Esophagus squamous epithelium (tissue), 5 donors: ENCODE measurements around the gene KIF13A. TPM values are rescaled to one million over a fixed set of nuclear protein-coding genes. Genes with fewer than 3 reads are reported as not detected.

ENCODE experiments used
- DNase-seq: peaks from one replicate; lab custom pipeline; 2025; lab: John Stamatoyannopoulos, UW
- H3K27ac ChIP-seq, 4 donors: fragments of 200-600 bp; sonication (generic); one replicate each; pipeline ENCODE4 v1.5.1; 2016 to 2019; ENCODE audit warnings: mild to moderate bottlenecking in 1 of 4
- H3K27me3 ChIP-seq, 4 donors: fragments of 200-600 bp; sonication (generic); 1 replicate in 3 of 4; 2 replicates in 1 of 4; pipeline versions ENCODE4 v1.5.1 to v1.6.0; 2017 to 2021; ENCODE audit warnings: antibody characterized with exemption in 1 of 4
- H3K36me3 ChIP-seq, 3 donors: fragments of 200-600 bp; sonication (generic); one replicate each; pipeline ENCODE4 v1.5.1; 2016 to 2019
- H3K4me1 ChIP-seq, 3 donors: fragments of 200-600 bp; sonication (generic); one replicate each; pipeline ENCODE4 v1.5.1; 2017 to 2019
- H3K4me3 ChIP-seq, 4 donors: fragments of 200-600 bp; sonication (generic); 1 replicate in 3 of 4; 2 replicates in 1 of 4; pipeline ENCODE4 v1.5.1; 2016 to 2019; ENCODE audit warnings: mild to moderate bottlenecking in 2 of 4, moderate library complexity in 1 of 4
- H3K9me3 ChIP-seq, 3 donors: fragments of 200-600 bp; sonication (generic); one replicate each; pipeline ENCODE4 v1.5.1; 2016 to 2019
- POLR2A ChIP-seq, 4 donors: fragments of 450-650 bp; IDR thresholded peaks; one replicate each; pipeline ENCODE4 v1.6.1; 2017; ENCODE audit warnings: antibody characterized with exemption in 4 of 4, mild to moderate bottlenecking in 4 of 4, moderate library complexity in 3 of 4
- WGBS, 2 donors: methylation state at CpG; one replicate each; pipeline ENCODE4 v1.1.5; 2018; 5-methylcytosine and 5-hydroxymethylcytosine counted together
- intact Hi-C: fragments of 100-400 bp; cut with DNase I; formaldehyde crosslinking; loops from one replicate; pipeline ENCODE4 v1.15.0; 2022
- total RNA-seq, 4 donors: library from RNA; depleted of rRNA; stranded (reverse); fragments of >200 nt; gene quantifications; one replicate each; pipeline ENCODE4 v1.1.0, GENCODE V29; 2016
- TF ChIP-seq, protein P1 (sequence below), 6 experiments: fragments of 450-650 bp in 4 of 6; fragments of 200-600 bp in 2 of 6; sonication (generic) in 2 of 6; IDR thresholded peaks; one replicate each; pipeline ENCODE4 v1.5.1; 2016 to 2019; ENCODE audit warnings: antibody characterized with exemption in 6 of 6, mild to moderate bottlenecking in 4 of 6, moderate library complexity in 4 of 6
- donor health status: DM: yes; HTN: yes; CAD: no.

Gene KIF13A
- total RNA-seq, 4 donors from 2014 or later: 18.7 to 34.5 (median 25.0) TPM

DNA sequence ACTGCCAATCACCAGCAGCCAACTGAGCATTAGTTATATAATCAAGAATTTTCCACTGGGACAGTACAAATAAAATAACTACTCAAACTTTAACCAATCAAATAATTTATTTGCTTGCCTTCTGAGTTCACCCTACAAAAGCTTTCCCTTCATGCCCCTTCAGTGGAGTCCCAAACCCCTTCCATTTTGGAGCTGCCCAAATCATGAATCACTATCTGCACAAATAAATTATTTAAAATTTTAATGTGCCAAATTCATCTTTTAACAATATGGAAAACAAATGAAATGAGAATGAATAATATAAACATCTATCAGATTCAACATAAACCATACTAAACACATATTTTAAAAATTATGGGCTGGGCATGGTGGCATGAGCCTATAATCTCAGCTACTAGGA, 85.9 kb downstream of the KIF13A start:
- Histone ChIP-seq H3K4me1 (peaks cover 3 to 46% (median 13%) of the 10 kb centered on the region in 3 donors), H3K9me3 (no peaks in the 10 kb centered on the region), H3K36me3 (peaks cover 0 to 15% (median 0%) of the 10 kb centered on the region in 3 donors), H3K4me3 (no peak overlapping the region), H3K27ac (no peak overlapping the region), H3K27me3 (no peaks in the 10 kb centered on the region)
- TF ChIP-seq, protein P1, sequence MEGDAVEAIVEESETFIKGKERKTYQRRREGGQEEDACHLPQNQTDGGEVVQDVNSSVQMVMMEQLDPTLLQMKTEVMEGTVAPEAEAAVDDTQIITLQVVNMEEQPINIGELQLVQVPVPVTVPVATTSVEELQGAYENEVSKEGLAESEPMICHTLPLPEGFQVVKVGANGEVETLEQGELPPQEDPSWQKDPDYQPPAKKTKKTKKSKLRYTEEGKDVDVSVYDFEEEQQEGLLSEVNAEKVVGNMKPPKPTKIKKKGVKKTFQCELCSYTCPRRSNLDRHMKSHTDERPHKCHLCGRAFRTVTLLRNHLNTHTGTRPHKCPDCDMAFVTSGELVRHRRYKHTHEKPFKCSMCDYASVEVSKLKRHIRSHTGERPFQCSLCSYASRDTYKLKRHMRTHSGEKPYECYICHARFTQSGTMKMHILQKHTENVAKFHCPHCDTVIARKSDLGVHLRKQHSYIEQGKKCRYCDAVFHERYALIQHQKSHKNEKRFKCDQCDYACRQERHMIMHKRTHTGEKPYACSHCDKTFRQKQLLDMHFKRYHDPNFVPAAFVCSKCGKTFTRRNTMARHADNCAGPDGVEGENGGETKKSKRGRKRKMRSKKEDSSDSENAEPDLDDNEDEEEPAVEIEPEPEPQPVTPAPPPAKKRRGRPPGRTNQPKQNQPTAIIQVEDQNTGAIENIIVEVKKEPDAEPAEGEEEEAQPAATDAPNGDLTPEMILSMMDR (IDR thresholded peaks at IDR 0.05): no peak
- TF ChIP-seq POLR2A (IDR thresholded peaks at IDR 0.05): no peak
- no peak for DNase-seq
- intact Hi-C loops: no loop called here

DNA sequence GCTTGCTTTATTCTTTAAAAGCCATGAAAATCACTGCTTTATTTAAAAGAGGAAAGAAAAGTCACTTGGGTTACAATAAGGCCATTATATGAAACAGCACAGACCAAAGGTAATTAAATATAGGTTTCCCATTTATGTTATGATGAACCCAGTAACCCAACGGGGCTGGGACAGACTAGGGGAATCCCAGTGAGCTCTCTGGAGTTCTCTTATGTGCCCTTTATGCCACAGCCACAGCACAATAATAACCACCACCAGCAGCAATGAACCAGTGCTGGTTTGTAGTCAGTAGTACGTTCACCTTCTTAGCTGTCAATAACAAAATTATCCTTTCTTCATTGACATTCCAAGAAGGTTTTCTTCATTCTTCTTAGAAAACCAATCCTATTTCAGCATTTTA, 87.4 kb downstream of the KIF13A start:
- intact Hi-C loops: no loop called here
- WGBS, 2 donors: 59 to 60% methylated on average over 2 of the region's 2 CpGs
- no peak for TF ChIP-seq POLR2A (IDR thresholded peaks at IDR 0.05)
- TF ChIP-seq, protein P1 (IDR thresholded peaks at IDR 0.05): no peak
- H3K36me3 ChIP-seq: peaks cover 0 to 29% (median 0%) of the 10 kb centered on the region in 3 donors
- H3K4me3 ChIP-seq: no peak overlapping the region
- no peak for DNase-seq
- peaks cover 0 to 11% (median 10%) of the 10 kb centered on the region in 3 donors for H3K9me3 ChIP-seq
- no peaks in the 10 kb centered on the region for H3K27me3 ChIP-seq
- H3K4me1 ChIP-seq: peaks cover 0 to 31% (median 0%) of the 10 kb centered on the region in 3 donors
- H3K27ac ChIP-seq: no peak overlapping the region

DNA sequence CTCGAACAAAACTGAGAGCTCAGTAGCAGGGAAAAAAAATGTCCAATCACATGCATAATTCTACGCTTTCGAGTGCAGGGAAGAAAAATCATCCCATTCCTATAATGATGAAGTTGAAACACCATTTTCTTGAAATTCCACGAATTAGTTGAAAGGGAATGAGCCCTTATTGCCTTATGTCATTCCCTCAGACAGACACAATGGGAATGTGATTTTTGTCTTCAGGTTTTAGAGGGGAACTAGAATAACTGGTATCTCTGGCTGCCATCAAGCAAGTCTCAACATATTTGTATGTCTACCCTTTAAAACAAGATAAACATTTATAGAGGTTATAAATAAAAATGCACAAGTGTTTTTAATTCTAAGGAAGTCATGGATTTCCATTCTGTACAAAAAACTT, 87.9 kb downstream of the KIF13A start:
- 77 to 80% methylated on average over 4 of the region's 4 CpGs for WGBS, 2 donors
- intact Hi-C loops: no loop called here
- TF ChIP-seq, protein P1 (IDR thresholded peaks at IDR 0.05): no peak
- no peak for TF ChIP-seq POLR2A (IDR thresholded peaks at IDR 0.05)
- DNase-seq: no peak
- no peaks in the 10 kb centered on the region for H3K27me3 ChIP-seq
- H3K27ac ChIP-seq: no peak overlapping the region
- peaks cover 0 to 35% (median 0%) of the 10 kb centered on the region in 3 donors for H3K36me3 ChIP-seq
- H3K9me3 ChIP-seq: peaks cover 0 to 17% (median 15%) of the 10 kb centered on the region in 3 donors
- H3K4me3 ChIP-seq: no peak overlapping the region
- peaks cover 0 to 26% (median 0%) of the 10 kb centered on the region in 3 donors for H3K4me1 ChIP-seq

DNA sequence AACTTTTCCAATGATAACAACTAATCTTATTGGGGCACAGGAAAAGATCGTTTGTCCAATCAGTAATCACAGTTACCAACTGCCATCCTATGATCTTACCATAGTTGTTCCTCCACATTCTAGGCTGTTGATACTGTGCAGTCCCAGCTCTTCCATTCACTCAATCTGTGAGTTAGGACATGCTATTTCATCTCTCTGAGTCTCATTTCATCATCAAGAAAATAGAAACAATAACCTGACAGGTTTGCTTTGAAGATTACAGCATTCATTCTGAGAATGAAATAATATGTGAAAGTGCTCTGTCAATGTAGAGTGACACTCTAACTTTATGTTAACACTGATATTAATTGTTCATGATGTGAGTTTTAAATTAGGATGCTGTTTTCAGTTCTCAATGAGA, 89.8 kb downstream of the KIF13A start:
- Histone ChIP-seq H3K4me1 (peaks cover 0 to 18% (median 0%) of the 10 kb centered on the region in 3 donors), H3K27ac (no peak overlapping the region), H3K27me3 (no peaks in the 10 kb centered on the region), H3K36me3 (peaks cover 0 to 53% (median 0%) of the 10 kb centered on the region in 3 donors), H3K9me3 (peaks cover 0 to 23% (median 22%) of the 10 kb centered on the region in 3 donors), H3K4me3 (no peak overlapping the region)
- 75 to 86% methylated on average over 1 of the region's 1 CpG for WGBS, 2 donors
- DNase-seq: no peak
- TF ChIP-seq POLR2A (IDR thresholded peaks at IDR 0.05): no peak
- TF ChIP-seq, protein P1 (IDR thresholded peaks at IDR 0.05): no peak
- intact Hi-C loops: no loop called here

DNA sequence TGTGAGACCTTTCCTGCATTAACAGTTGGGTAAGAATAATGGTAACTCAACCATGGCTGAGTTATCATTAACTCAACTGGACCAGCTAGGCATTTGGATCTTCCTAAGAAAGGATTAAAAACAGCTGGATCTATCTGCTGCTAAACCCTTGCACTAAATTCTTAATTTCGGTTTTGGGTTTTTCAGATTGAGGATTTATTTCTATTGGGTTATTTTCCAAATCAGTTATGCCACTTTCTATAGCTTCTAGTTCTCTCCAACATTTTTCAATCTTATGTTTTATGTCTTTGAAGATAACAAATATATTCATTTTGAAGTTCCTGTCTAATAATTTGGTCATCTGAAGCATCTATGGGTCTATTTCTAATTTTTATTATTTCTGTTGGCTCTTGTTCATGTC, 92.5 kb downstream of the KIF13A start:
- 81 to 91% methylated on average over 1 of the region's 1 CpG for WGBS, 2 donors
- peaks cover 0 to 23% (median 22%) of the 10 kb centered on the region in 3 donors for H3K9me3 ChIP-seq
- intact Hi-C loops: no loop called here
- DNase-seq: no peak
- H3K27ac ChIP-seq: no peak overlapping the region
- H3K4me3 ChIP-seq: no peak overlapping the region
- peaks cover 0 to 13% (median 0%) of the 10 kb centered on the region in 3 donors for H3K4me1 ChIP-seq
- TF ChIP-seq POLR2A (IDR thresholded peaks at IDR 0.05): no peak
- TF ChIP-seq, protein P1 (IDR thresholded peaks at IDR 0.05): no peak
- H3K36me3 ChIP-seq: peaks cover 0 to 59% (median 0%) of the 10 kb centered on the region in 3 donors
- no peaks in the 10 kb centered on the region for H3K27me3 ChIP-seq
